NCI-H1417 (cell line): ENCODE data around the gene SLC22A4.
A peak's percentile ranks its signal among the peaks of the same experiment; 100 is the strongest.

ENCODE experiments used
- DNase-seq, 3 experiments: peaks; one replicate each; lab custom pipeline; 2025; lab: John Stamatoyannopoulos, UW

The SLC22A4 gene

DNA sequence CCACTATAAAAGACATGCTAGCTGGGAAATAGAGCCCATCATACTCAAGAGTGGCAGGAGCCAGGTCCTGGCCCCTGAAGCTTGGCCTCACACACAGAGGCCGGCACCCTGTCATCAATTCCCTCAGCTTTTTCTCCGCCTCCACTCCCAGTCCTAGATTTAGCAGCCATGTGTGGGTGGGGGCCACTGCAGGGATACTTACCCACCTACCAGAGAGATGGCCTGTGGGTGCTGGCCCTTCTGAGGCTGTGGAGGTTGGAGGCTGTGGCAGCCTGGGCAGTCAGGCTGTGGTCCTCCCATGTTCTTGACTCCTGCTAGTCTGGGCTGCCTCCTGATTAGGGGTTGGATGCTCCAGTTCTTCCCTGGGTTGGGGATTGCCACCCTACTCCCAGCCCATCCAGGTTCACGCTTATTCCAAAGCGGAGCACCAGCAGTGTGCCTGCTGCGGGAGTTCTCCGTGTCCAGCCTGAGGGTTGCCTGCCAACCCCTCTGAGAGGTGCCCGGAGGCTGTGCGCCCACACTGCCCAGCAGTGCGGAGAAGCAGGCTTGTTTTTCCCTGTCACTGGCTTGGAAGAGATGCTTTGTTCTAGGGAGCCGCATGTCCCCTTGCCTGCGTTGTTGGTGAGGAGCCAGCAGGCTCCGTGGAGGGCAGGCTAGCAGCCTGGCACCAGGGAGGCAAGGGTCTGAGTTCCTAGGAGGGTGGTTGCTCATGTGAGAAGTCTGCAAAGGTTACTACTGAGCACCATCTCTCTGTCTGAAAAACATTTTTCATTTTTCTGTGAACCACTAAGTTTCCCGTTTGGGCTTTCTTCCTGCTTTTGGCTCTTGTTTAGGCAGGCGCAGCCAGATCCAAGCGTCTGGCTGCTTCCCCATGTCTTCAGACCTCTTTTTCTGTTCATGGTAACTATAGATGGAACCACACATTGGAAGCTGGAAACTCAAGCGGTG lies 82.8 kb downstream of the SLC22A4 start:
- DNase-seq = no peak

DNA sequence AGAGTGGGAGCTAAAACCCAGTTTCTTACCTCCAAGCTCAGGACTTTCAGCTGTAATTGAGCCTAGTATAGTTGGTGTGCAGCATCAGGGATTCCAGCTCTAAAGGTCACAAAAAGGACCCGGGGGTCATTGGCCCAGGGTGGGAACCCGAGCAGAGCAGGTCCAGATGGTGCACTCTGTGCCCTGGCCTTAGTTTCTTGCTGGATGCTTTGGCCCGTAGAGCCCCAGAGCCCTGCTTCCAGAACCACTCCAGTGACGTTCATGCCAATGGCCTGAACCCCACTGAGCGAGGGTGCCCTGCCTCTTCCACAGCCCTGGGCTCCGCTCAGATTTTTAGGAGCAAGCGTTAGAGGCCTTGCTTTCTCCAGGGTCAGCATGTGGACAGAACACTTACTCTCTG lies 83.5 kb downstream of the SLC22A4 start:
- no peak for DNase-seq

DNA sequence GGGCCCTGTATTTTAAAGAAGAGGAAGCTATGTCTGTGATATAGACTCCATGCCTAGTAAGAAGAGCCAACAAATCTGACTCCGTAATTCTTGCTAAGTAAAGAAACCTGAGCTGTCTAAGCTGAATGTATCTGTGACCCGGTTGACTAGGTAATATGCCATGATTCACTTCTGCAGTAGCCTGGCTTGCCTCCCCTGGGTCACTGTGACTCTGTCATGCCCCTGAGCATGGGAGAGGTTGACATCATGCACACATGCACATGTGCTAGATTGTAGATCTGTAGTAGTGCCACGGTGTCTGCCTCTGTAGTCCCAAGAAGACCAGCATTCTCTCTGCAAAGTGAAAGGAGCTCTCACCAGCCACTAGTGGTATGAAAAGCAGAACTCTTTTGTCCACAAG lies 84.4 kb downstream of the SLC22A4 start:
- DNase-seq = peak in 1 of 3 experiments; percentile 64

DNA sequence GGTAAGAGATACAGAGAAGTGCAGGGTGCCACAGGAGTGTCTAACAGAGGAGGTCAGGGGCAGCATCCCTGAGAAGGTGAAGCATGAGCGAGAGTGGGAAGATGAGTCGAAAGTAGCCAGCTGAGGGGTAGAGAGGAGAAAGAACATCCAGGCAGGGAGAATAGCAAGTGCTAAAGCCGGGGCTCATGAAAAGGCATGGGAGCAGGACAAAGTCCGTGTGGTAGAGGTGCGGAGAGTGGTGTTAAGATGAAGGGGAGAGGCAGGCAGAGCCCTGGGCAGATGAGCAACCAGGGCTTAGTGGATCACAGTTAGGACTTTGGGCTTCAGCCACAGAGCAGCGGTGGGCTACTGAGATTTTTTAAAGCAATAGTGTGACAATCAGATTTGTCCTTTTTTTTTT lies 85.9 kb downstream of the SLC22A4 start:
- DNase-seq = no peak

DNA sequence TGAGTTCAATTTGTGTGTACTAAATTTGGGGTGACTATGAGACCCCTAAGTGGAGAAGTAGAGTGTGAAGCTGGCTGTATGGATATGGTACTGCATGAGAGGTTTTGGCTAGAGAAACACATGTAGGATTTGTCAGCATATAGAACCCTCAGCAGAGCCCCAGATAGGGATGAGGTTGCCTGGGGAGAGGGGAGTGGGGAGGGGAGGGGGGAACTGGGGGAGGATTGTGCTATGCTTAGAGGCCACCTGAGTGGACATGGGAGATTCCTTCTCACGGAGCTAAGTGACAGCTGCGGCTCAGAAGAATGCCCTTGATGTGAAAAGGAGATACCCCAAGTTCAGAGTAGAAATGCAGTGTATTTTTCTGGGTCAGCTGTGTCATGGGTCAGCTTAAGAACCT lies 86.5 kb downstream of the SLC22A4 start:
- no peak for DNase-seq

DNA sequence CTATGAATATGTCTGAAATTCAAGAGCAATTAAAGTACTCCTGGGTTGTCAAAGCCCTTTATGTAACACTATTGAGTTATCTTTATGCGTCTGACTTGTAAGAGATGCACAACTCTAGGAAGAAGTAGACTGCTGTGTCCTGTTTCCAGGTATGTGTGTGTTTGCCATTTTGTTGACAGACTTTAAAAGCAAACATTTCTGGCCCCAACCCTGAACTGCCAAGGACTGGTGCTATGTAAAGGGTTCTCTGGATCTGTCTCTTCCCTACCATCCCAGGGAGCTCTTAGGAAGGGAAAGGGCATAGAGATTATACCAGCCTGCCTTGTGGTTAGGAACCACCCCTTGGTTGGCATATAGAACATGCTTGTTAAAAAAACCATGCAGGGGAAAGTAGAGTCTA lies 87.4 kb downstream of the SLC22A4 start:
- no peak for DNase-seq

DNA sequence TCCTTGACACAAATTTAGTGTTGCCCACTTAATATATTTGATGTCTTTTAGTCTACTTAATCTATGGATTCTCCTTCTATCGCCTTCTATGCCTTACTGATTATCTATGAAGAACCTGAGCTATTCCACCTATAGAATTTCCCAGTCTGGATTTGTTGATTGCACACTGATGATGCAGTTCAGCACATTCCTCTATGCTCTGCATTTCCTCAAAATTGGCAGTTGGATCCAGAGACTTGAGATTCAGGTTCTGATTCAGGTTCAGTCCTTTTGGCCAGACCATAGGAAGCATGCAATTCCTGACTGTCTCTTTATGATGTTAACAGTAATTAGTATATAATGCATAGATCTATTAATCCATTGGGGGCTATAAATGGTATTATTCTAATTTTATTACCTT lies 89.1 kb downstream of the SLC22A4 start:
- no peak for DNase-seq

DNA sequence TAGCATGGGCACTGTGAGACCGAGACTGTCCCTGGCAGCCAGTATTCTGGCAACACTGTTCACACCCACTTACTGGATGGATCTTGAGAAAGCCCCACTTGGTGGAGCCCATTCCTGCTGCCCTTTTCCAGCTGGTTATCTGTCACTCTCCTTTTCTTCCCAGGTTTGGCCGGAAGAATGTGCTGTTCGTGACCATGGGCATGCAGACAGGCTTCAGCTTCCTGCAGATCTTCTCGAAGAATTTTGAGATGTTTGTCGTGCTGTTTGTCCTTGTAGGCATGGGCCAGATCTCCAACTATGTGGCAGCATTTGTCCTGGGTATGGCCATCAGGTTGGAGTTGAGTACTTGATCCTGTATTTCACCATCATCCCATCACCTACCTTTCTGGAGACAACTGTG lies 89.8 kb downstream of the SLC22A4 start:
- DNase-seq = no peak

DNA sequence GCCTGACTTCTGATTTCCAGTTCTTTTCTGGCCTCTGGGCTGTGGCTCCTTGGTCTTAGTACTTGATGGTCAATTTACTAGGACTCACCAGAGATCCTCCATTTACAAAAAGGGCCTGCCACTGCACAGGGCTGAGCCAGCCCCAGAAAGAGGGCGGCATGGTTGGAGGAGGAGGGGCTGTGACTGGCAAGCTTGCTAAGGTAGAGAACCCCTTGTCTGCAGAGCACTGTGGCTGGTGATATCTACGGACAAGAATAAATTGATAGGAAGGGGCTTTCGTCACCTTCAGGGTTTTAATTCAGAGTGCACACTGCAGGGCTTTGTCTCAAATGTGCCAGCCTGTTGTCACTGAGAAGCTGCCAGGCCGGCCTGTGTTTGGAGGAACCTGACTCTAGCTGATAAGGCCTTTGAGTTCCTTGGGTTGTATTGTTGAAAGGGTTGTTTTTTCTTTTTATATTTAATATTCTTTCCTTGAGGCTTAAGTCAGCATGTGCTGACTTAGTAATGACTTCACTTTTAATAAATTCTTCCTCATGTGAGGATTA lies 90.4 kb downstream of the SLC22A4 start:
- DNase-seq = no peak

DNA sequence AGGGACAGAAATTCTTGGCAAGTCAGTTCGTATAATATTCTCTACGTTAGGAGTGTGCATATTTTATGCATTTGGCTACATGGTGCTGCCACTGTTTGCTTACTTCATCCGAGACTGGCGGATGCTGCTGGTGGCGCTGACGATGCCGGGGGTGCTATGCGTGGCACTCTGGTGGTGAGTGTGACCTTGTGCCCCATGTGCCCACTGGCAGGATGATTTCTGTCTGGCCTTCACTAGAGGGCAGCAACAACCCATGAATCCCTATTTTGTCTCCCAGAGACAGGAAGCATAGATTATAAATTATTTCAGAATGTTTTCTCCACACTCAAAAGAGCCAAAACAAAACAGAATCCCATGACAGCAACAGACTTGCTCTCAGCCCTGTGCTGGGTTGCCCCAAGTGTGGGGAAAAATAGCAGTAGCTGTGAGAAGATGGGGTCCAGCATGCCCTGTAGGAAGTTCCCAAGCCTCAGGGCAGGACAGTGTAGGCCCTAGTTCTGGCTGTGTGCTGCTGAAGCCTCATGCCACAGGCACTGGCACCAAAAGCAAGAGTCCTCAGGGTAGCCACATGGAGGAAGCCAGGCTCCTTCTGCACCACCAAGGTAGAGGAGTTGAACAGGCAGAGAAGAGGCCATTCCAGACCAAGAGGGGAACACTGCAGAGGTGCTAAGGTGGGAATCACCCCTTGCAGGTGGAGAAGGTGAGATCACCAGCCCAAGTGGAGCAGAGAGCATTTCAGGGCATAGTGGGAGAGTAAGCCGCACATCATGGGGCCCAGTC lies 91.3 kb downstream of the SLC22A4 start:
- DNase-seq = peak; percentile 29 to 67 (median 38)

DNA sequence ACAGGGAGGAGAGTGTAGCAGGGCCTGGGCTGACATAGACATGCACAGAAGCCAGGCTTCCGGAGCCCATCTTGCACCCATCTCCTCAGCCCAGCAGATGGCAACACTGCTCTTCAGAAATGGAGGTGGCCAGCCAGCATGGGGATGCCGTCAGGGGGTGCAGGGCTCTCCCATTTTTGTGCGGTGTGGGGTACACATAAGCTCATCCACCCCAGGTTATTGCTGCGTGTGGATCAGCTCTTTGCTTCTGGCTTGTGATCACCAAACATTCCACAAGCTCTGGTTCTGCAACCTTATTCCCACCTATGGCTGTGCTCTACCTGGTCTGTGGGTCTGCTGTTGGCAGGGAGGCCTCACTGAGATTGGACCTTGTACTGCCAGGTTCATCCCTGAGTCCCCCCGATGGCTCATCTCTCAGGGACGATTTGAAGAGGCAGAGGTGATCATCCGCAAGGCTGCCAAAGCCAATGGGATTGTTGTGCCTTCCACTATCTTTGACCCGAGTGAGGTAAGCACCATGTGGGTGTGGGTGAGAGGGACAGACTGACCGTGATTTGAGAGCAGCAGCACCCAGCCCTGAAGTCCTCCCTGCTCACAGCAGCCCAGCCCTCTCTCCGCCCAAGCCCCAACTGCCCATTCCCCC lies 92.6 kb downstream of the SLC22A4 start:
- DNase-seq = peak; percentile 16 to 55 (median 40)

DNA sequence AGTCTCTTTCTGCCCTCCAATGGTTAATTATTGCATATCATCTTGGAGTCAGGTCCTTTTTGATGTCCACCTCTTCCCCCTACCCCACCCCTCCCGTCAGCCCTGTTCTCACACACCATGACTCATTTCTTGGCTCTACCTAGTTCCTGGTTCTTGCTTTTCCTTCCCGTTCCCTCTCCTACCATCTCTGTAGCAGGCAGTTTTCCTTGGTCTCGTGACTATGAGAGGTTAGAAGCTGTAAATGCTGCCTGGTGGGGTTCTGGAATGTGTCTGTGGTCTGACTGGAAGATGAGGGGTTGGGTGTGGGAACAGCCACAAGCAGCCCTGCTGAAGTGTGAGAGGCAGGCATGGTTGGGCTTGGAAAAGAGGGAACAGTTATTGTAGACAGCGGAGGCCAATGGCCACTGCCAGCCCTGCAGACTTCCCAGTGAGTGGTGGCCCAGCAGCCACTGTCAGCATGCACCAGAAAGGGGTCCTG lies 93.5 kb downstream of the SLC22A4 start:
- peak in 1 of 3 experiments; percentile 13 for DNase-seq

DNA sequence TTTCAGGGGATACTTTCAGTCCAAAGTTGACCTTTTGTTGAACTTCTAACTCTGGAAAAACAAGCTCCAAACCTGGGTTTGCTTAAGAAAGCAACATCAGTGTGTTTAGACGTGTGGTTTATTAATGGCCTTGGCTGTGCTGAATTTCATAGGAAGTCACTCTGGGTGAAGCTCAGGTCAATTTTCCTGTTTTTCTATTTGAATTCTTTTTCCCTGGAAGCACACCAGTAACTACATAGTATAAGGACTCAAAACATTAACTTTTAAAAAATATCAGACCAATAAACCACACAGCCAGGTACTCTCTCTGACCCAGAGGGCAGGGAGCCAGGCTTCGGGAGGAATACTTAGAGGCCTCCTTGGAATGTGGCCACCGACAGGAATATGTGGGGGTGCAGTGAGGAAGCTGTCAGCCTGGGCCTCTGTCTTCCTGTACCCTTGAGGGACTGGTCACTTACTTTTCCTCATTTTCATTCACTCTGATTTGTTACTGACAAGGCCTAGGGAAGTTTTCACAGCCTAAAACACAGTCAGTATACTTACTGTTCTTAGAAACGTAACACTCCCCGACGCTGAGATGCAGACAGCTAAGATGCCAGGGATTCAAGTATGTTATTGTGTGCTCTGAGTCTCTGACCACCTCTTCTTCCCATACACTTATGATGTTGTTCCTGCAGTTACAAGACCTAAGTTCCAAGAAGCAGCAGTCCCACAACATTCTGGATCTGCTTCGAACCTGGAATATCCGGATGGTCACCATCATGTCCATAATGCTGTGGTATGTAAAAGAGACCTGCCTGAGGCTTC lies 94.3 kb downstream of the SLC22A4 start:
- no peak for DNase-seq

DNA sequence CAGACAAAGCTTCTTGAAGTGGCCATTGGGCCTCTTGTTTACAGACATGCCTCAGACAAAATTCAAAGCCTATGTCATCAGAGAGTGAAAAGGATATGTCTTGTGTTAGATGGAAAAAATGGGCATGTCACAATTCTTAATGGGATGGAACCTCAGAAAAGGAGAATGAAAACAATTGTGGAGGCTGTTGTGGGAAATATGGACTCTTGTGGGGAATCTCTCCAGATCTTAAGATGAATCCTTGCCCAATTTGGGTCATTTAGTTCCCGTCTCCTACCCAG lies 94.8 kb downstream of the SLC22A4 start:
- DNase-seq = no peak

DNA sequence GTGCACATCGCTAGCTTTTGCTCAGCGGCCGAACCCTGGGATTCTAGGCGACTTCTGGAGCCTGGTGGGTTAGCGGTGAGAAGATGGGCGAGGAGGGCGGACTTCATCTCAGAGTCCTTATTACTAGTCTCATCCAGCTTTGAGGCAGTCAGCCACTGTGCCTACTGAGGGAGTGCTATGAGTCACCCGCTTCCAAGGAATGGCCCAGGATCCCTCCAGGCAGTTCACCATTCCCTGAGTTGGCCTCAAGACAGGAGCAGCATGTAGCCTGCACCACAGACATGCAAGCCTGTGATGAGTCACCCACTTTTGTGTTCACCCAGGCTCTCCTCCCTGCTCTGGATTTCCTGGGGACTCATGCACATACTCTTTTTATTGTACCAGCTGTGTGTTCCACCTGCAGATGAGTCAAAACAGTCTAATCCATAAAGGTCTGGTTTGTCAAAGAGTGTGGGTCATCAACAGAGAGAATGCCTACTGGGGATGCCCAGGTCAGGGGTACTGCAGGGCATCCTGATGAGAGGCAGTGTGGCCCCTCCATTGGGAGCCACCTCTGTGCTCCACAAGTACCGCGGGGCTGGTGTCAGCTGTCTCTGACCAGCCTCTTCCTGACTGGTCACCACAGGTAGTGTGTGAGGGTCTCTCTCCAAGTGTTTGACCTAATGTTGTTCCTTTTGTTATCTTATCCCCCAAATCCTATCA lies 95.5 kb downstream of the SLC22A4 start:
- DNase-seq = no peak

DNA sequence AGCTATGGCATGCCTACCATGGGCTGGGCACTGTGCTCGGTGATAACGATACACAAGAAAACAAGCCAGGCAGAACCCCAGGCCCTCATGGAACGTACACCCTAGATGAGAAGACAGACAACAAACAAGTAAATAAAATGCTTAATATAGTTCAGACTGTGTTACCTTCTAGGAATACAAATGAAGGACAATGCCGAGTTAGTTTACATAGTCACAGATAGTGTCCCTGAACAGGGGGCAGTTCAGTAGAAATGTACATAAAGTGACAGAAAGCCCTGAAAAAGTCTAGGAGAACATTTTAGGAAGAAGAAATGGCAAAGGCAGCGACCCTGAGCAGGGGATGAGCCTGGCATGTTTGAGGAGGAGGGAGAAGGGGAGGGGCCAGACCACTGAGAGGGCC lies 97.1 kb downstream of the SLC22A4 start:
- no peak for DNase-seq

DNA sequence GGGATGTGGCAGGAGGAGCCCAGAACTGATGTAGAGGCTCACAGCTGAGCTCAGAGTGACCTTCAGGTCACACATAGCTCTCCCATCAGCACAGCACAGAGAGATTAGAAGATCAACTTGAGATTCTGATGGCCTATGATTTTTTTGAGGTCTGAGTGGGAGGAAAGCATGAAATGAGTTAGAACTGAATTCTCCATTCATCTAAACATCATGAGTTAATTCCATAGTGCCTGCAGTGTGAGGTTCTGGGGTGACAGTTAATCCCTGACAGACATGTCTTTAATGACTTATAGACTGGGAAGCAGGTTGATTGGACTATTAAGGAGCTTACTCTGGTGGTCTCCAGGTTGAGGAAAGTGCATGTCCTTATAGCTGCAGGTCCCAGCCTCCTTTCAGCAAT lies 97.7 kb downstream of the SLC22A4 start:
- no peak for DNase-seq

DNA sequence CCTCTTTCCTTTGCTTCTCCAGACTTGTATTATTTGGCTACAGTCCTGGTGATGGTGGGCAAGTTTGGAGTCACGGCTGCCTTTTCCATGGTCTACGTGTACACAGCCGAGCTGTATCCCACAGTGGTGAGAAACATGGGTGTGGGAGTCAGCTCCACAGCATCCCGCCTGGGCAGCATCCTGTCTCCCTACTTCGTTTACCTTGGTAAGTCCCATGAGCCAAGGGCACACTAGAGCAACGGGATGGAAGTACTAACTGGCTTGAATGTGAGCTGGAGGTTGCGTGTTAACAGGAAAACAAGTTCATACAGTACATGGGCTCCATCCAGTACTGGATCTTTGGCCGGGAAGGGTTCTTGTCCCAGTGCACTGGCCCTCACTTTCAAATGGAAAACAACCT lies 98.2 kb downstream of the SLC22A4 start:
- no peak for DNase-seq

DNA sequence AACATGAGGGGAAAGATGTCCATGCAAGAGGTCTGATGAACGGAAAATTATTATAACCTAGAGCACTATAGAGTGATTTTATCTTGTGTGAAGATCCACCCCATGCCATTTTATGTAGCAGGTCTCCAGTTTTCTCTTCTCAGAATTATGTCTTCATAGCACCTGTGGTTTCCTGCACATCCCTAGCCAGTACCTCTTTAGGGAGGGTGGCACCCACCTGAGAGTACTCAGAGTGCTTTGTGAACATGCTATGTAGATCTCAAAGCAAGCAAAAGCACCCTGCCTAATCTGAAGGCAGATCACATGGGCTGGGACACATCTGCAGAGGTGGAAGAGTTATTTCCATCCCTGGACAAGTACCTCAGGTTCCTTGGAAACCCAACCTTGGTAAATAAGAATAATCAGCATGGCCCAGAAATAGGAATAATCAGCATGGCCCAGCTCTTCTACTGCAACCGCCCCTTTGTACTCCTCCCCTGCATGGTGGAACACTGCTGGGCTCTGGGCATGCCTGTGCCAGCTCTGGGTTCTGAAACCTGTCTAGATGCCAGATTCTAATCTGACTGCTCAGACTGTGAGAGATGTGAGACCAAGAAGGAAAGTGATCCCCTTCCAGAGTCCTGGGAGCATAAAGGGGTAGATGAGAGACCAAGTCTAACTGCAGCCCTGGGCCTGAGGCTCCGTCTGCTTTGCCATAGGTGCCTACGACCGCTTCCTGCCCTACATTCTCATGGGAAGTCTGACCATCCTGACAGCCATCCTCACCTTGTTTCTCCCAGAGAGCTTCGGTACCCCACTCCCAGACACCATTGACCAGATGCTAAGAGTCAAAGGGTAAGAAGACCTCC lies 99.0 kb downstream of the SLC22A4 start:
- DNase-seq = peak in 1 of 3 experiments; percentile 74
